ENCODE measurements around the gene PPP1R1B. TPM values are rescaled to one million over a fixed set of nuclear protein-coding genes. Genes with fewer than 3 reads are reported as not detected.

The PPP1R1B gene
- total RNA-seq, 2 experiments from 2014 or later = not detected

DNA sequence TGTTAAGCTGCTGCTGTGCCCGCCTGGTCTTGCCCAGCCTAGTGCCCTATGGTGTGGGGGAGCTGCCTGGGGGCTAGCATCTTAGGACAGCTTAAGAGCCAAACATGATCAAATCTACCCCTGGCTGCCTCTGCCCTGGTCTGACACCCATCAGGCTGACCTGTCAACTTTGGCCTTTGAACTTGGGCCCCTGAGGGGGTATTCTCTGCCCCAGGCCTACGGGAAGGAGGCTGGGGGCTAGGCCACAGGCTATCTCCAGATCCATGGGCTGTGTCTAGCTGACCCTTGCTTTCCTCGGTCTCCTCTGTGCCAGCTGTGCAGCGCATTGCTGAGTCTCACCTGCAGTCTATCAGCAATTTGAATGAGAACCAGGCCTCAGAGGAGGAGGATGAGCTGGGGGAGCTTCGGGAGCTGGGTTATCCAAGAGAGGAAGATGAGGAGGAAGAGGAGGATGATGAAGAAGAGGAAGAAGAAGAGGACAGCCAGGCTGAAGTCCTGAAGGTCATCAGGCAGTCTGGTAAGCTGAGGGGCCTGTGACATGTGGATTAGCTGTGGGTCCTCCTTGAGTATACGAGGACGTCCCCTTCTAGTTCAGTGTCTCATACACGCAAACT, 6.9 kb downstream of the PPP1R1B start:
- intact Hi-C loops (cut with micrococcal nuclease; ENCODE audit: unreplicated experiment) = no loop called here
- no peak overlapping the region for H2AFZ ChIP-seq (ENCODE audit: low read length)
- TF ChIP-seq EZH2phosphoT487 (IDR thresholded peaks at IDR 0.05; ENCODE audit: borderline replicate concordance, low read depth, low read length) (no peak), CTCF (conservative IDR thresholded peaks at IDR 0.05; ENCODE audit: low read length) (no peak)

GRCh38 chr17:39634384-39634871, 7.7 kb downstream of the PPP1R1B start:
- ChIA-PET CTCF (ENCODE audit: unreplicated experiment) (interaction anchor here (1.2 kb wide), 1 partner anchor 11 kb away, joined by 4 read pairs; no protein-coding TSS in a partner anchor), POLR2A (no interaction called here)
- intact Hi-C loops (cut with micrococcal nuclease; ENCODE audit: unreplicated experiment) = no loop called here
- peak; percentile 62 for DNase-seq (ENCODE audit: low spot score)
- Histone ChIP-seq H2AFZ (ENCODE audit: low read length) (no peak overlapping the region), H3K4me1 (ENCODE audit: insufficient read depth, low read length, poor library complexity, severe bottlenecking) (peaks cover 33% of the 10 kb centered on the region), H3K9me3 (ENCODE audit: low read length) (no peaks in the 10 kb centered on the region), H3K27ac (ENCODE audit: low read depth, low read length, poor library complexity, severe bottlenecking) (no peak overlapping the region), H3K79me2 (ENCODE audit: insufficient read depth, low read depth, low read length) (peaks cover 20% of the 10 kb centered on the region), H3K4me3 (ENCODE audit: low read depth, low read length, poor library complexity, severe bottlenecking) (no peak overlapping the region), H3K36me3 (ENCODE audit: insufficient read depth, low read length) (no peaks in the 10 kb centered on the region), H4K20me1 (ENCODE audit: insufficient read depth, low read length) (peaks cover 8% of the 10 kb centered on the region; the same call in 1 of the 2 replicates), H3K4me2 (ENCODE audit: low read length) (no peak overlapping the region), H3K9me2 (ENCODE audit: insufficient read depth, low read length) (no peaks in the 10 kb centered on the region)
- TF ChIP-seq CTCF (conservative IDR thresholded peaks at IDR 0.05; ENCODE audit: low read length) = peak; percentile 98
- no peak for TF ChIP-seq EZH2phosphoT487 (IDR thresholded peaks at IDR 0.05; ENCODE audit: borderline replicate concordance, low read depth, low read length)
- no TSS peak for BruUV-seq (replicated peaks)

More for the DNA sequence above, 6.9 kb downstream of the PPP1R1B start:
- no peak overlapping the region for H3K4me3 ChIP-seq (ENCODE audit: low read depth, low read length, poor library complexity, severe bottlenecking)
- POLR2A ChIA-PET = interaction anchor here (0.6 kb wide), 1 partner anchor 210 kb away, joined by 4 read pairs; no protein-coding TSS in a partner anchor
- CTCF ChIA-PET (ENCODE audit: unreplicated experiment) = interaction anchor here (0.6 to 1.2 kb wide), 2 partner anchors 10 to 241 kb away, joined by 3 to 4 read pairs; no protein-coding TSS in a partner anchor
- no peaks in the 10 kb centered on the region for H3K36me3 ChIP-seq (ENCODE audit: insufficient read depth, low read length)
- BruUV-seq (replicated peaks) = no TSS peak
- H3K4me2 ChIP-seq (ENCODE audit: low read length) = no peak overlapping the region
- peaks cover 35% of the 10 kb centered on the region for H3K4me1 ChIP-seq (ENCODE audit: insufficient read depth, low read length, poor library complexity, severe bottlenecking)
- no peaks in the 10 kb centered on the region for H3K9me2 ChIP-seq (ENCODE audit: insufficient read depth, low read length)
- no peak for DNase-seq (ENCODE audit: low spot score)
- no peak overlapping the region for H3K27ac ChIP-seq (ENCODE audit: low read depth, low read length, poor library complexity, severe bottlenecking)
- H3K9me3 ChIP-seq (ENCODE audit: low read length) = no peaks in the 10 kb centered on the region
- H4K20me1 ChIP-seq (ENCODE audit: insufficient read depth, low read length) = peaks cover 8% of the 10 kb centered on the region; the same call in 1 of the 2 replicates
- H3K79me2 ChIP-seq (ENCODE audit: insufficient read depth, low read depth, low read length) = peaks cover 13% of the 10 kb centered on the region

- Histone ChIP-seq H4K20me1 (ENCODE audit: insufficient read depth, low read length) (peaks cover 8% of the 10 kb centered on the region; the same call in 1 of the 2 replicates), H2AFZ (ENCODE audit: low read length) (no peak overlapping the region), H3K79me2 (ENCODE audit: insufficient read depth, low read depth, low read length) (peaks cover 20% of the 10 kb centered on the region), H3K4me1 (ENCODE audit: insufficient read depth, low read length, poor library complexity, severe bottlenecking) (peaks cover 36% of the 10 kb centered on the region), H3K4me2 (ENCODE audit: low read length) (peak overlapping the region; percentile 95), H3K36me3 (ENCODE audit: insufficient read depth, low read length) (no peaks in the 10 kb centered on the region), H3K4me3 (ENCODE audit: low read depth, low read length, poor library complexity, severe bottlenecking) (no peak overlapping the region), H3K27ac (ENCODE audit: low read depth, low read length, poor library complexity, severe bottlenecking) (no peak overlapping the region), H3K9me2 (ENCODE audit: insufficient read depth, low read length) (no peaks in the 10 kb centered on the region), H3K9me3 (ENCODE audit: low read length) (no peaks in the 10 kb centered on the region)
- TF ChIP-seq EZH2phosphoT487 (IDR thresholded peaks at IDR 0.05; ENCODE audit: borderline replicate concordance, low read depth, low read length) (no peak), CTCF (conservative IDR thresholded peaks at IDR 0.05; ENCODE audit: low read length) (no peak)
- ChIA-PET POLR2A (no interaction called here), CTCF (ENCODE audit: unreplicated experiment) (no interaction called here)
- intact Hi-C loops (cut with micrococcal nuclease; ENCODE audit: unreplicated experiment) = no loop called here
- DNase-seq (ENCODE audit: low spot score) = no peak
- BruUV-seq (replicated peaks) = no TSS peak
These were observed 8.9 kb downstream of the PPP1R1B start for GRCh38 chr17:39635614-39636176.

All from OCI-LY7 (cell line).